ENCODE data around the gene ZNF77.

ZNF77 gene

DNA sequence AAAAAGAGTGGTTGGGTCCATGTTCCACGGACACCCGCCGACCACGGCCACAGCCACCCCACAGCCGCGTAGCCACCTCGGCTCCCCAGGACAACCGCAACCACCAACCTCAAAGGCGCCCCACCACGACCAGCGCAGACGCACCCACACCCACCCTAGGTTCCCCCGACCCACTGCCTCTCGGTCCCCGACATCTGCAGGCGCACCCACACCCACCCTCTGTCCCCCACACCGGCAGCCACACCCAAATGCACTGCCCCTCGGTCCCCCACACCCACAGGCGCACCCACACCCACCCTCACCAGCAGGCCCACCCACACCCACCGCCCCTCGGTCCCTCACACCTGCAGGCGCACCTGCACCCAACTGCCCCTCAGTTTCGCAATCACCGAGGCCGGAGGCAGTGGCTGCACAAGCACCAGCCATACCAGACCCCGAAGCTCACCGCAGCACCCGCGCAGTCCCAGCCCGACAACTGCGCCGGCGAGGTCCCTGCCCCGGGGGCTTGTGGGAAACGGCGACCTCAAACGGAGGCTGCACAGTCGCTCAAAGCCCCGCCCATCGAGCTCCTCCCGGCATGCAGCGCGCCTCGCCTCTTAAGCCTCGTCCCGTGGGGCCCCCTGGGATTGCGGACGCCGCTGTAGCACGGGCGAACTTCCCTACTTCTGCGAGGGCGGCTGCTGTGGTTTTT is 18.3 kb downstream of the ZNF77 start:
- H3K36me3 ChIP-seq (ENCODE audit: control insufficient read depth in 4 of 4, insufficient read depth in 4 of 4, low read length in 3 of 4) = peaks cover 0 to 7% (median 5%) of the 10 kb centered on the region in 4 experiments
- ChIA-PET CTCF (no interaction called here), POLR2A (no interaction called here)
- no peaks in the 10 kb centered on the region for H3K4me1 ChIP-seq (ENCODE audit: control extremely low read depth in 1 of 4, control insufficient read depth in 4 of 4, insufficient read depth in 4 of 4, low read length in 3 of 4)
- 97% methylated on average over 35 of the region's 53 CpGs for WGBS (ENCODE audit: insufficient coverage)
- no peaks in the 10 kb centered on the region for H3K27me3 ChIP-seq (replicated peaks in 2 of 5; ENCODE audit: control insufficient read depth in 4 of 5, insufficient read depth in 5 of 5, low read length in 4 of 5)
- no peak overlapping the region for H3K27ac ChIP-seq (ENCODE audit: insufficient read depth in 1 of 2, low read depth in 1 of 2, low read length in 2 of 2, poor library complexity in 1 of 2, severe bottlenecking in 2 of 2)
- H3K4me3 ChIP-seq (ENCODE audit: control insufficient read depth in 1 of 7, extremely low read depth in 1 of 7, insufficient read depth in 4 of 7, low read depth in 2 of 7, low read length in 6 of 7) = no peak overlapping the region
- peaks cover 0 to 21% (median 12%) of the 10 kb centered on the region in 5 experiments for H3K9me3 ChIP-seq (ENCODE audit: control extremely low read depth in 1 of 5, control insufficient read depth in 4 of 5, insufficient read depth in 2 of 5, low read depth in 1 of 5, low read length in 4 of 5)
- no peak for DNase-seq

DNA sequence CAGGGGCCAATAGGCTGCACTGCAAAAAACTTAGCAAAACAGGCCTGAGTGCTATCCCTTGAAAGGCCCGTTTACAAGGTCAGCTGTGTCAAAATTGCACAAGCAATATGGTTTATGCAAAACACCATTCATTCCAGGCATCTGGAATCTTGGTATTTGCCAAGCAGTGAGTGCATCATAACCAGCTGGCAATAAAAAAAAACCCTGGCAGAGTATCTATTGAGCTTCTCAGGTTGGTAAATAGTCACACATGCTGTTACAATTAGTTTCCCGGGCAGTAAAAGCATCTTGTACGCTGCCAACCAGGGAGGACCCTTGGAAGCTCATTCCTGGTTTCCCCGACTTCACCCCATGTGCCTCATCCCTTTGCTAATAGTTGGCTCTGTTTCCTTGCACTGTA is 21.3 kb downstream of the ZNF77 start:
- peaks cover 0 to 24% (median 15%) of the 10 kb centered on the region in 5 experiments for H3K9me3 ChIP-seq (ENCODE audit: control extremely low read depth in 1 of 5, control insufficient read depth in 4 of 5, insufficient read depth in 2 of 5, low read depth in 1 of 5, low read length in 4 of 5)
- H3K27ac ChIP-seq (ENCODE audit: insufficient read depth in 1 of 2, low read depth in 1 of 2, low read length in 2 of 2, poor library complexity in 1 of 2, severe bottlenecking in 2 of 2) = no peak overlapping the region
- ChIA-PET POLR2A (interaction anchor here (1.0 kb wide), 1 partner anchor 23 kb away, joined by 3 read pairs; the partner anchor contains the start of gene ZNF57), CTCF (interaction anchor here (1.3 kb wide), 1 partner anchor 36 kb away, joined by 4 read pairs; no protein-coding TSS in a partner anchor)
- DNase-seq = no peak
- no peak overlapping the region for H3K4me3 ChIP-seq (ENCODE audit: control insufficient read depth in 1 of 7, extremely low read depth in 1 of 7, insufficient read depth in 4 of 7, low read depth in 2 of 7, low read length in 6 of 7)
- H3K4me1 ChIP-seq (ENCODE audit: control extremely low read depth in 1 of 4, control insufficient read depth in 4 of 4, insufficient read depth in 4 of 4, low read length in 3 of 4) = no peaks in the 10 kb centered on the region
- no peaks in the 10 kb centered on the region for H3K27me3 ChIP-seq (replicated peaks in 2 of 5; ENCODE audit: control insufficient read depth in 4 of 5, insufficient read depth in 5 of 5, low read length in 4 of 5)
- 91% methylated on average over 3 of the region's 4 CpGs for WGBS (ENCODE audit: insufficient coverage)
- peaks cover 3 to 11% (median 7%) of the 10 kb centered on the region in 4 experiments for H3K36me3 ChIP-seq (ENCODE audit: control insufficient read depth in 4 of 4, insufficient read depth in 4 of 4, low read length in 3 of 4)

DNA sequence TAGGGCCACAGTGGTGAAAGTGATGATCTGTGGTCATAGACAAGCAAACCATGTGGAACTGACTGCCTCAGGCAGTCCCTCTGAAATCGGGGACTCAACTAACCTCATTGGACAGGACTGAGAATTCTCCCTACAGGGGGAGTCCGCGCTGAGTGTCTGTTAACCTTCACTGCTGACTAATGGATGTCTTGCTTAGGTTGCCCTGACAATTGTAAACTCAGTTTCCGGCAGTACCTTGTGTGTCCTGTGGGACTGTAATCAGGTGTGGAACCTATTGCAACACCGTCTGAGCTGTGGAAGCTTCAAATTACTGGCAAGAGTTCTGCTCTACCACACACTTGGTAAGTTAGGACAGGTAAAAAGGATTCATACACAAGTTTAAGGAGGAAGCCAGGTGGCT is 21.8 kb downstream of the ZNF77 start:
- no peaks in the 10 kb centered on the region for H3K27me3 ChIP-seq (replicated peaks in 2 of 5; ENCODE audit: control insufficient read depth in 4 of 5, insufficient read depth in 5 of 5, low read length in 4 of 5)
- H3K4me1 ChIP-seq (ENCODE audit: control extremely low read depth in 1 of 4, control insufficient read depth in 4 of 4, insufficient read depth in 4 of 4, low read length in 3 of 4) = no peaks in the 10 kb centered on the region
- 88% methylated on average over 3 of the region's 5 CpGs for WGBS (ENCODE audit: insufficient coverage)
- no peak for DNase-seq
- H3K36me3 ChIP-seq (ENCODE audit: control insufficient read depth in 4 of 4, insufficient read depth in 4 of 4, low read length in 3 of 4) = peaks cover 5 to 16% (median 11%) of the 10 kb centered on the region in 4 experiments
- H3K9me3 ChIP-seq (ENCODE audit: control extremely low read depth in 1 of 5, control insufficient read depth in 4 of 5, insufficient read depth in 2 of 5, low read depth in 1 of 5, low read length in 4 of 5) = peaks cover 0 to 29% (median 16%) of the 10 kb centered on the region in 5 experiments
- POLR2A ChIA-PET = no interaction called here
- H3K27ac ChIP-seq (ENCODE audit: insufficient read depth in 1 of 2, low read depth in 1 of 2, low read length in 2 of 2, poor library complexity in 1 of 2, severe bottlenecking in 2 of 2) = no peak overlapping the region
- CTCF ChIA-PET = interaction anchor here (1.3 kb wide), 1 partner anchor 35 kb away, joined by 4 read pairs; no protein-coding TSS in a partner anchor
- no peak overlapping the region for H3K4me3 ChIP-seq (ENCODE audit: control insufficient read depth in 1 of 7, extremely low read depth in 1 of 7, insufficient read depth in 4 of 7, low read depth in 2 of 7, low read length in 6 of 7)

DNA sequence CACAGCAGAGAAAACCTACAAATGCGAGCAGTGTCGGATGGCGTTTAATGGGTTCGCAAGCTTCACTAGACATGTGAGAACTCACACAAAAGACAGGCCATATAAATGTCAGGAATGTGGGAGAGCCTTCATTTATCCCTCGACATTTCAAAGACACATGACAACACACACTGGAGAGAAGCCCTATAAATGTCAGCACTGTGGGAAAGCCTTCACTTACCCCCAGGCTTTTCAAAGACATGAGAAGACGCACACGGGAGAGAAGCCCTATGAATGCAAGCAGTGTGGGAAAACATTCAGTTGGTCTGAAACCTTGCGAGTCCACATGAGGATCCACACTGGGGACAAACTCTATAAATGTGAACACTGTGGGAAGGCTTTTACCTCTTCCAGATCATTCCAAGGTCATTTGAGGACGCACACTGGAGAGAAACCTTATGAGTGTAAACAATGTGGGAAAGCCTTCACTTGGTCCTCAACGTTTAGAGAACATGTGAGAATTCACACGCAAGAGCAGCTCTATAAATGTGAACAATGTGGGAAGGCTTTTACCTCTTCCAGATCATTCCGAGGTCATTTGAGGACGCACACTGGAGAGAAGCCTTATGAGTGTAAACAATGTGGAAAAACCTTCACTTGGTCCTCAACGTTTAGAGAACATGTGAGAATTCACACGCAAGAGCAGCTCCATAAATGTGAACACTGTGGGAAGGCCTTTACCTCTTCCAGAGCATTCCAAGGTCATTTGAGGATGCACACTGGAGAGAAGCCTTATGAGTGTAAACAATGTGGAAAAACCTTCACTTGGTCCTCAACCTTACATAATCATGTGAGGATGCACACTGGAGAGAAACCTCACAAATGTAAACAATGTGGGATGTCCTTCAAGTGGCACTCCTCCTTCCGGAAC is 27.2 kb downstream of the ZNF77 start:
- Histone ChIP-seq H3K4me3 (ENCODE audit: control insufficient read depth in 1 of 7, extremely low read depth in 1 of 7, insufficient read depth in 4 of 7, low read depth in 2 of 7, low read length in 6 of 7) (peak overlapping the region in 2 of 7 experiments; percentile 19 to 25), H3K27ac (ENCODE audit: insufficient read depth in 1 of 2, low read depth in 1 of 2, low read length in 2 of 2, poor library complexity in 1 of 2, severe bottlenecking in 2 of 2) (no peak overlapping the region), H3K9me3 (ENCODE audit: control extremely low read depth in 1 of 5, control insufficient read depth in 4 of 5, insufficient read depth in 2 of 5, low read depth in 1 of 5, low read length in 4 of 5) (peaks cover 15 to 58% (median 43%) of the 10 kb centered on the region in 5 experiments), H3K36me3 (ENCODE audit: control insufficient read depth in 4 of 4, insufficient read depth in 4 of 4, low read length in 3 of 4) (peaks cover 20 to 56% (median 42%) of the 10 kb centered on the region in 4 experiments), H3K4me1 (ENCODE audit: control extremely low read depth in 1 of 4, control insufficient read depth in 4 of 4, insufficient read depth in 4 of 4, low read length in 3 of 4) (no peaks in the 10 kb centered on the region), H3K27me3 (replicated peaks in 2 of 5; ENCODE audit: control insufficient read depth in 4 of 5, insufficient read depth in 5 of 5, low read length in 4 of 5) (no peaks in the 10 kb centered on the region)
- ChIA-PET POLR2A (no interaction called here), CTCF (no interaction called here)
- DNase-seq = no peak
- 99% methylated on average over 15 of the region's 16 CpGs for WGBS (ENCODE audit: insufficient coverage)

DNA sequence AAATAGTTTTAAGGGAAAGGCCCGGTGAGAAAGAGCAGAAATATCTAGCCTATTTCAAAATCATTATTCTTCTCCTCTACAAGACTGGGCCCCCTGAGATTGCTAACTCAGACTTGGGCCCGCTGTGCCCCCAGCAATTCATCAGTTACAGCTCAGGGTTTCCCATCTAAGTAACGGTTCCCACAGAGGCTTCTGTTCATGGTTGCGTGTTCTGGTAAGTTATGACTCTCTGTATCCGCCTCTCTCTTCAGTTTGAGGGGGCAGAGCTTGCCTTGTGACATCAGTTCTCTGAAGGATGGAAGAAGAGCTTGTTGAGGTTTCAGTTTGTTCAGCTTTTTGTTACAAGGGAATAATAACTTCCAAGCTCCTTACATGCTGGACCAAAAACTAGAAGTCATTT is 32.5 kb downstream of the ZNF77 start:
- no peak overlapping the region for H3K4me3 ChIP-seq (ENCODE audit: control insufficient read depth in 1 of 7, extremely low read depth in 1 of 7, insufficient read depth in 4 of 7, low read depth in 2 of 7, low read length in 6 of 7)
- DNase-seq = no peak
- H3K4me1 ChIP-seq (ENCODE audit: control extremely low read depth in 1 of 4, control insufficient read depth in 4 of 4, insufficient read depth in 4 of 4, low read length in 3 of 4) = no peaks in the 10 kb centered on the region
- H3K27ac ChIP-seq (ENCODE audit: insufficient read depth in 1 of 2, low read depth in 1 of 2, low read length in 2 of 2, poor library complexity in 1 of 2, severe bottlenecking in 2 of 2) = no peak overlapping the region
- H3K27me3 ChIP-seq (replicated peaks in 2 of 5; ENCODE audit: control insufficient read depth in 4 of 5, insufficient read depth in 5 of 5, low read length in 4 of 5) = no peaks in the 10 kb centered on the region
- POLR2A ChIA-PET = no interaction called here
- peaks cover 10 to 52% (median 35%) of the 10 kb centered on the region in 5 experiments for H3K9me3 ChIP-seq (ENCODE audit: control extremely low read depth in 1 of 5, control insufficient read depth in 4 of 5, insufficient read depth in 2 of 5, low read depth in 1 of 5, low read length in 4 of 5)
- CTCF ChIA-PET = interaction anchor here (0.9 to 1.0 kb wide), 2 partner anchors 11 to 12 kb away, joined by 3 to 4 read pairs; partner anchors contain the start of gene ZNF57
- WGBS (ENCODE audit: insufficient coverage) = 95% methylated on average over 5 of the region's 5 CpGs
- H3K36me3 ChIP-seq (ENCODE audit: control insufficient read depth in 4 of 4, insufficient read depth in 4 of 4, low read length in 3 of 4) = peaks cover 9 to 45% (median 32%) of the 10 kb centered on the region in 4 experiments

DNA sequence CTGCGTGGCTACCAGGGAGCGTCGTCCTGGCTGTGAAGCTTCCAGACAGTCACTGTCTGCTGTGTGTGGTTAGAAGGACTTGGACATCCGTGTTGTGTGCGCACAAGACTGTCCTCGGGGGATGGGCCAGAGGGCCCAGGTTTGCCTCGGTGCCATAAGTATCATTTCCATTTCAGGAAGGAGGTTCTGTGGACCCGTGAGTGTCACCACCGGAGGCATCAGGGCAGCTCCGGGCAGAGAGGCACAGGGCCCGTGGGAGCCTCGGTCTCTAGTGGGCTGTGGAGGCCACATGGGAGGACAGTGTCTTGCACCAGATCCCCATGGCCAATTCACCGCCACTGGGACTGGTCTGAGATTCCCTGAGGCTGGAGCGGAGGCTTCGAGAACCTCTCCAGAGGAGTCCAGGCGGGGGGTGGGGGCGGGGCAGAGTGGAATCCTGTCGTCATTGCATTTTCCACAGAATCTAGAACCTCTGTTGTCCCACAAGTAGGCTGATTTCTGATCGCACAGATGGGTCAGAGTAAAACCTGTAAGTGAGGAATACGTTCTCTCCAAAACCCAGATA is 38.1 kb downstream of the ZNF77 start:
- peaks cover 0 to 4% (median 2%) of the 10 kb centered on the region in 4 experiments for H3K4me1 ChIP-seq (ENCODE audit: control extremely low read depth in 1 of 4, control insufficient read depth in 4 of 4, insufficient read depth in 4 of 4, low read length in 3 of 4)
- no peak overlapping the region for H3K27ac ChIP-seq (ENCODE audit: insufficient read depth in 1 of 2, low read depth in 1 of 2, low read length in 2 of 2, poor library complexity in 1 of 2, severe bottlenecking in 2 of 2)
- peaks cover 0 to 6% (median 4%) of the 10 kb centered on the region in 4 experiments for H3K36me3 ChIP-seq (ENCODE audit: control insufficient read depth in 4 of 4, insufficient read depth in 4 of 4, low read length in 3 of 4)
- POLR2A ChIA-PET = no interaction called here
- no peak for DNase-seq
- 95% methylated on average over 17 of the region's 20 CpGs for WGBS (ENCODE audit: insufficient coverage)
- CTCF ChIA-PET = interaction anchor here (1.4 kb wide), 1 partner anchor 19 kb away, joined by 4 read pairs; no protein-coding TSS in a partner anchor
- no peaks in the 10 kb centered on the region for H3K27me3 ChIP-seq (replicated peaks in 2 of 5; ENCODE audit: control insufficient read depth in 4 of 5, insufficient read depth in 5 of 5, low read length in 4 of 5)
- H3K4me3 ChIP-seq (ENCODE audit: control insufficient read depth in 1 of 7, extremely low read depth in 1 of 7, insufficient read depth in 4 of 7, low read depth in 2 of 7, low read length in 6 of 7) = no peak overlapping the region
- H3K9me3 ChIP-seq (ENCODE audit: control extremely low read depth in 1 of 5, control insufficient read depth in 4 of 5, insufficient read depth in 2 of 5, low read depth in 1 of 5, low read length in 4 of 5) = peaks cover 0 to 12% (median 2%) of the 10 kb centered on the region in 5 experiments
